HCT116 (cell line): ENCODE data around the gene CA4.

Experiments
- CEBPB ChIP-seq: IDR thresholded peaks from 2 replicates; pipeline ENCODE4 v1.6.1; 2012; ENCODE audit warnings: low read depth
- EGR1 ChIP-seq: IDR thresholded peaks from 2 replicates; pipeline ENCODE4 v1.6.1; 2012; ENCODE audit warnings: low read depth
- EZH2 ChIP-seq: fragments of 200-600 bp; sonication (generic); IDR thresholded peaks from 2 replicates; pipeline ENCODE4 v1.6.1; 2017; ENCODE audit warnings: antibody characterized with exemption, mixed run types
- EZH2phosphoT487 ChIP-seq: fragments of 200-600 bp; IDR thresholded peaks from 2 replicates; pipeline ENCODE4 v1.6.1; 2018; ENCODE audit warnings: antibody characterized with exemption, borderline replicate concordance
- JUND ChIP-seq: IDR thresholded peaks from 2 replicates; pipeline ENCODE4 v1.6.1; 2012
- YY1 ChIP-seq: IDR thresholded peaks from 2 replicates; pipeline ENCODE4 v1.6.1; 2011; ENCODE audit warnings: low read length, low read depth, moderate library complexity, mild to moderate bottlenecking; ENCODE audit not compliant: insufficient replicate concordance; ENCODE audit errors: extremely low read depth
- TF ChIP-seq, protein P1 (sequence below), 3 experiments: fragments of 200-600 bp in 1 of 3; sonication (generic) in 1 of 3; IDR thresholded peaks in 2 of 3; conservative IDR thresholded peaks in 1 of 3; 2 replicates each; pipeline ENCODE4 v1.5.1; 2012 to 2017; ENCODE audit warnings: low read depth in 2 of 3, low read length in 2 of 3, antibody characterized with exemption in 1 of 3, borderline replicate concordance in 1 of 3, control low read depth in 1 of 3, mild to moderate bottlenecking in 1 of 3, mixed read lengths in 1 of 3, mixed run types in 1 of 3, moderate library complexity in 1 of 3; ENCODE audit not compliant: insufficient read depth in 1 of 3
- TF ChIP-seq, protein P2 (sequence below): IDR thresholded peaks from 2 replicates; pipeline ENCODE4 v1.6.1; 2012; ENCODE audit warnings: low read depth
- TF ChIP-seq, protein P3 (sequence below): IDR thresholded peaks from 2 replicates; pipeline ENCODE4 v1.6.1; 2012

- TF ChIP-seq, protein P1, sequence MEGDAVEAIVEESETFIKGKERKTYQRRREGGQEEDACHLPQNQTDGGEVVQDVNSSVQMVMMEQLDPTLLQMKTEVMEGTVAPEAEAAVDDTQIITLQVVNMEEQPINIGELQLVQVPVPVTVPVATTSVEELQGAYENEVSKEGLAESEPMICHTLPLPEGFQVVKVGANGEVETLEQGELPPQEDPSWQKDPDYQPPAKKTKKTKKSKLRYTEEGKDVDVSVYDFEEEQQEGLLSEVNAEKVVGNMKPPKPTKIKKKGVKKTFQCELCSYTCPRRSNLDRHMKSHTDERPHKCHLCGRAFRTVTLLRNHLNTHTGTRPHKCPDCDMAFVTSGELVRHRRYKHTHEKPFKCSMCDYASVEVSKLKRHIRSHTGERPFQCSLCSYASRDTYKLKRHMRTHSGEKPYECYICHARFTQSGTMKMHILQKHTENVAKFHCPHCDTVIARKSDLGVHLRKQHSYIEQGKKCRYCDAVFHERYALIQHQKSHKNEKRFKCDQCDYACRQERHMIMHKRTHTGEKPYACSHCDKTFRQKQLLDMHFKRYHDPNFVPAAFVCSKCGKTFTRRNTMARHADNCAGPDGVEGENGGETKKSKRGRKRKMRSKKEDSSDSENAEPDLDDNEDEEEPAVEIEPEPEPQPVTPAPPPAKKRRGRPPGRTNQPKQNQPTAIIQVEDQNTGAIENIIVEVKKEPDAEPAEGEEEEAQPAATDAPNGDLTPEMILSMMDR (IDR thresholded peaks at IDR 0.05 in 2 of 3, conservative IDR thresholded peaks at IDR 0.05 in 1 of 3; ENCODE audit: borderline replicate concordance in 1 of 3, insufficient read depth in 1 of 3, low read depth in 2 of 3, low read length in 2 of 3), result no peak
- TF ChIP-seq EZH2, result no peak
- TF ChIP-seq JUND, result no peak
- no peak for TF ChIP-seq YY1
- TF ChIP-seq EGR1, result no peak
- TF ChIP-seq, protein P2, sequence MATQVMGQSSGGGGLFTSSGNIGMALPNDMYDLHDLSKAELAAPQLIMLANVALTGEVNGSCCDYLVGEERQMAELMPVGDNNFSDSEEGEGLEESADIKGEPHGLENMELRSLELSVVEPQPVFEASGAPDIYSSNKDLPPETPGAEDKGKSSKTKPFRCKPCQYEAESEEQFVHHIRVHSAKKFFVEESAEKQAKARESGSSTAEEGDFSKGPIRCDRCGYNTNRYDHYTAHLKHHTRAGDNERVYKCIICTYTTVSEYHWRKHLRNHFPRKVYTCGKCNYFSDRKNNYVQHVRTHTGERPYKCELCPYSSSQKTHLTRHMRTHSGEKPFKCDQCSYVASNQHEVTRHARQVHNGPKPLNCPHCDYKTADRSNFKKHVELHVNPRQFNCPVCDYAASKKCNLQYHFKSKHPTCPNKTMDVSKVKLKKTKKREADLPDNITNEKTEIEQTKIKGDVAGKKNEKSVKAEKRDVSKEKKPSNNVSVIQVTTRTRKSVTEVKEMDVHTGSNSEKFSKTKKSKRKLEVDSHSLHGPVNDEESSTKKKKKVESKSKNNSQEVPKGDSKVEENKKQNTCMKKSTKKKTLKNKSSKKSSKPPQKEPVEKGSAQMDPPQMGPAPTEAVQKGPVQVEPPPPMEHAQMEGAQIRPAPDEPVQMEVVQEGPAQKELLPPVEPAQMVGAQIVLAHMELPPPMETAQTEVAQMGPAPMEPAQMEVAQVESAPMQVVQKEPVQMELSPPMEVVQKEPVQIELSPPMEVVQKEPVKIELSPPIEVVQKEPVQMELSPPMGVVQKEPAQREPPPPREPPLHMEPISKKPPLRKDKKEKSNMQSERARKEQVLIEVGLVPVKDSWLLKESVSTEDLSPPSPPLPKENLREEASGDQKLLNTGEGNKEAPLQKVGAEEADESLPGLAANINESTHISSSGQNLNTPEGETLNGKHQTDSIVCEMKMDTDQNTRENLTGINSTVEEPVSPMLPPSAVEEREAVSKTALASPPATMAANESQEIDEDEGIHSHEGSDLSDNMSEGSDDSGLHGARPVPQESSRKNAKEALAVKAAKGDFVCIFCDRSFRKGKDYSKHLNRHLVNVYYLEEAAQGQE, result no peak
- TF ChIP-seq EZH2phosphoT487, result no peak
- no peak for TF ChIP-seq CEBPB
- TF ChIP-seq, protein P3, sequence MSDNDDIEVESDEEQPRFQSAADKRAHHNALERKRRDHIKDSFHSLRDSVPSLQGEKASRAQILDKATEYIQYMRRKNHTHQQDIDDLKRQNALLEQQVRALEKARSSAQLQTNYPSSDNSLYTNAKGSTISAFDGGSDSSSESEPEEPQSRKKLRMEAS, result no peak
Observed at GRCh38 chr17:60160829-60161501, 11.2 kb downstream of the CA4 start.
